ENCODE data around the gene GABRA5.
A peak's percentile ranks its signal among the peaks of the same experiment; 100 is the strongest.

GABRA5 gene

DNA sequence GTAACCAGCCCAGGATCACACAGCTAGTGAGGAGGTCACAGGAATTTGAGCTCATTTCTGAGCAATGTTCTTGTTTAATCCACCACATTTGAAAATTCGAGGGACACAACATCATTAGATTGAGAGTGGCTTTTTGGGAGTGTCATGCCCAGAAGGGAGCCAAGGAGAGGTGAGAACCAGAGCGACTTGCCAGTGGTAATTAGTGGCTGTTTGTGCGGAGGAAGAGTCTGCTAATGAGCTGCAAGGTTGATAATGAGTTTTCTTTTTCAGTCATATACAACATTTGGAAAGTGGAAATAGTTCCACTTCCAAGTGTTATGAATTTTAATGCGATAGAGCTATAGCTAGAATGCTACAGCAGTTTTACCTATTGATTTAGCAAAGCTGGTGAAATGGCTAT is 19.7 kb downstream of the GABRA5 start (continued):
- TF ChIP-seq CSRNP3 (CRISPR knock-in tag; IDR thresholded peaks at IDR 0.05) (no peak), ZFP3 (CRISPR knock-in tag; IDR thresholded peaks at IDR 0.05) (no peak)

DNA sequence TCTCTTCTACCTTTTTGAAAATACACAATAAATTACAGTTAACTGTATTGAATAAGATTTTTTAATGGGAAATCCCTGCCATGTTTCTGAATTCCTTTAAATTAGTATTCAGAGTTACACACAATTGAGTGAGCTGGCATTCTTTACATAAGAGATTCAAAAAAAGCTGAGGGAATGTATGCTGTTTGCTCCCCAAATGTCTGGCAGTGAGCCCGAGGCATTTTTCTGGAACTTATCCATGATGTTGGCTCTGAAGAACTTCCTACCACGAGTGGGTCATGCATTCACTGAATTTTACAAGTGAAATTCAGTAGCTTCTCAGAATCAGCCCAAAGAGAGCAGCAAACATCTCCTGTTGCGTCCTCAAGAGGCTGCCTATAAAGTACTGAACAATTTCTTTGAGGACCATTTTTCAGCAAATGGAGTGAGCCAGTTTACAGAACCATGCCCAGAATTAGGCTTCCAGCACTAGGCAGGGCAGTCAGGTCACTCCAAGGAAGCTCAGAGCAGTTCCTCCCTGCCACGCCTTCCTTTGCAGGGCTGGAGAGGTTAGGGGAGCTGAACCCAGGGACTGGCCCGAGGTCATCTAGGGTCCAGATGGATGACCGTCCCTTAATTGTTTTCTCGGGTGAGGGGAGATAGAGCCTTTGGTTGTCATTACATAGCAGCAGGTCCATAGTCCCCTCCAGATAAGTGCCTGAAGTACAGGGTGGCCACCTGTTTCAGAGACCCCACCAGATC is 21.2 kb downstream of the GABRA5 start:
- no peak for ATAC-seq
- TF ChIP-seq ZNF8 (CRISPR knock-in tag; IDR thresholded peaks at IDR 0.05) (no peak), ISL1 (CRISPR knock-in tag; IDR thresholded peaks at IDR 0.05) (no peak)

GRCh38 chr15:26888761-26889160 is 21.9 kb downstream of the GABRA5 start:
- ATAC-seq = 0 out of 3 replicates have a peak, but pooled peaks have one; percentile 16
- no peak for TF ChIP-seq SNAI2 (CRISPR knock-in tag; IDR thresholded peaks at IDR 0.05)

DNA sequence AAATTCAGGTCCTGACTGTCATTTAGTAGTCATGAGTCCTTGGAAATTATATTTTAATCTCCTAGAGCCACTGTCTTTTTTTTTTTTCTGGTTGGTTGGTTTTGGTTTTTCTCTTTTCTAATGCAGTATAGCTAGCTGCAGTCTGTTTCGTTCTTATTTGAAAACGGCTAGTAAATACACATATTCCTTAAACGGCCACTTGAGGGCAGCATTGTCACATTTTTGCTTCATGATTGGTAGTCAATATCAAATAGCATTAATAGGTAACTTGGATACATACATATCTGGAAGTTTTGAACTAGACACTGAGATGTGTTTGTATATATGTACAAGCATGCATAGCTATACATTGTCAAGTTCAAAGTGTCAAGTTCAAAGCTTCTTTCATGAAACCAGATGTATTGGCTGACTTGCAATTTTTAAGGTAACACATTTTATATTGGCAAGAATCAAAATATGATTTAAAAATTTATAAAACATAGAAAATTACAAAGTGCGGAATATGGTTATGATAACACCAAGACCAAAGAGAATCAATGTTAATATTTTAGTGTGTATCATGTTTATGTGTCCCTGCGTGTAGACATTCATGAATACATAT is 22.5 kb downstream of the GABRA5 start:
- TF ChIP-seq PATZ1 (CRISPR knock-in tag; IDR thresholded peaks at IDR 0.05; ENCODE audit: borderline replicate concordance) (no peak), CSDC2 (CRISPR knock-in tag; IDR thresholded peaks at IDR 0.05) (no peak), CSRNP3 (CRISPR knock-in tag; IDR thresholded peaks at IDR 0.05) (no peak), RARB (CRISPR knock-in tag; IDR thresholded peaks at IDR 0.05) (no peak), ZNF8 (CRISPR knock-in tag; IDR thresholded peaks at IDR 0.05) (no peak), GLIS3 (CRISPR knock-in tag; IDR thresholded peaks at IDR 0.05) (no peak), ZC3H10 (CRISPR knock-in tag; IDR thresholded peaks at IDR 0.05) (no peak), ZFP3 (CRISPR knock-in tag; IDR thresholded peaks at IDR 0.05) (no peak), ZNF70 (CRISPR knock-in tag; IDR thresholded peaks at IDR 0.05) (no peak)
- ATAC-seq = peak; percentile 65

DNA sequence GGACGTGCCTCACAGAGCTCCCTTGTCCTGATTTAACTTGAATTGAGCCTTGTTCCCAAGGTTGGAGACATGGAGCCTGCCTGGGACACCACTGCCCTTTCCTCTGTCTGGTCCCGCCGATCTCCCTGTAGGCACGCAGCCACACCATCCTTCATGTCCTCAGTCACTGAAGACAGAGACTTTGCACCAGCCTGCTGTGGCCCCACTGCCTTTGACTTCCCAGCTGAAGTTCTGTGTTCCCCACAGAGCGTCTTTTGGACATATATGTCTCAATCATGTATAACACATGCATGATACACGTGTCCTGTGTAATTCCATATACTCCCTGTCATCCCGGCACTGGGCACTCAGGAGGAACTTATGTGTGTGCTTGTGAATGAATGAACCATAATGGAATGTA is 23.6 kb downstream of the GABRA5 start:
- no peak for TF ChIP-seq OSR1 (CRISPR knock-in tag; IDR thresholded peaks at IDR 0.05)
- TF ChIP-seq, protein P1, sequence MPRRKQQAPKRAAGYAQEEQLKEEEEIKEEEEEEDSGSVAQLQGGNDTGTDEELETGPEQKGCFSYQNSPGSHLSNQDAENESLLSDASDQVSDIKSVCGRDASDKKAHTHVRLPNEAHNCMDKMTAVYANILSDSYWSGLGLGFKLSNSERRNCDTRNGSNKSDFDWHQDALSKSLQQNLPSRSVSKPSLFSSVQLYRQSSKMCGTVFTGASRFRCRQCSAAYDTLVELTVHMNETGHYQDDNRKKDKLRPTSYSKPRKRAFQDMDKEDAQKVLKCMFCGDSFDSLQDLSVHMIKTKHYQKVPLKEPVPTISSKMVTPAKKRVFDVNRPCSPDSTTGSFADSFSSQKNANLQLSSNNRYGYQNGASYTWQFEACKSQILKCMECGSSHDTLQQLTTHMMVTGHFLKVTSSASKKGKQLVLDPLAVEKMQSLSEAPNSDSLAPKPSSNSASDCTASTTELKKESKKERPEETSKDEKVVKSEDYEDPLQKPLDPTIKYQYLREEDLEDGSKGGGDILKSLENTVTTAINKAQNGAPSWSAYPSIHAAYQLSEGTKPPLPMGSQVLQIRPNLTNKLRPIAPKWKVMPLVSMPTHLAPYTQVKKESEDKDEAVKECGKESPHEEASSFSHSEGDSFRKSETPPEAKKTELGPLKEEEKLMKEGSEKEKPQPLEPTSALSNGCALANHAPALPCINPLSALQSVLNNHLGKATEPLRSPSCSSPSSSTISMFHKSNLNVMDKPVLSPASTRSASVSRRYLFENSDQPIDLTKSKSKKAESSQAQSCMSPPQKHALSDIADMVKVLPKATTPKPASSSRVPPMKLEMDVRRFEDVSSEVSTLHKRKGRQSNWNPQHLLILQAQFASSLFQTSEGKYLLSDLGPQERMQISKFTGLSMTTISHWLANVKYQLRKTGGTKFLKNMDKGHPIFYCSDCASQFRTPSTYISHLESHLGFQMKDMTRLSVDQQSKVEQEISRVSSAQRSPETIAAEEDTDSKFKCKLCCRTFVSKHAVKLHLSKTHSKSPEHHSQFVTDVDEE (CRISPR knock-in tag; IDR thresholded peaks at IDR 0.05) = no peak
- no peak for TF ChIP-seq ARNTL (CRISPR knock-in tag; IDR thresholded peaks at IDR 0.05; ENCODE audit: borderline replicate concordance, low read depth)
- TF ChIP-seq, protein P2, sequence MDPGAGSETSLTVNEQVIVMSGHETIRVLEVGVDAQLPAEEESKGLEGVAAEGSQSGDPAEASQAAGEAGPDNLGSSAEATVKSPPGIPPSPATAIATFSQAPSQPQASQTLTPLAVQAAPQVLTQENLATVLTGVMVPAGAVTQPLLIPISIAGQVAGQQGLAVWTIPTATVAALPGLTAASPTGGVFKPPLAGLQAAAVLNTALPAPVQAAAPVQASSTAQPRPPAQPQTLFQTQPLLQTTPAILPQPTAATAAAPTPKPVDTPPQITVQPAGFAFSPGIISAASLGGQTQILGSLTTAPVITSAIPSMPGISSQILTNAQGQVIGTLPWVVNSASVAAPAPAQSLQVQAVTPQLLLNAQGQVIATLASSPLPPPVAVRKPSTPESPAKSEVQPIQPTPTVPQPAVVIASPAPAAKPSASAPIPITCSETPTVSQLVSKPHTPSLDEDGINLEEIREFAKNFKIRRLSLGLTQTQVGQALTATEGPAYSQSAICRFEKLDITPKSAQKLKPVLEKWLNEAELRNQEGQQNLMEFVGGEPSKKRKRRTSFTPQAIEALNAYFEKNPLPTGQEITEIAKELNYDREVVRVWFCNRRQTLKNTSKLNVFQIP (CRISPR knock-in tag; IDR thresholded peaks at IDR 0.05; ENCODE audit: borderline replicate concordance, low read depth) = no peak
- TF ChIP-seq BACH2 (CRISPR knock-in tag; IDR thresholded peaks at IDR 0.05; ENCODE audit: borderline replicate concordance) = no peak
- no peak for TF ChIP-seq TOX (CRISPR knock-in tag; IDR thresholded peaks at IDR 0.05; ENCODE audit: borderline replicate concordance)
- ATAC-seq = no peak

Data from SK-N-SH treated with all-trans-retinoic acid at 6 μM for 48 hours (cell line).